HG03432 (cell line): ENCODE data around the gene NUAK1.
"Not testable (repeated sequence)": the region's sequence is repeated elsewhere in the genome, so short reads cannot be mapped to it uniquely, and the experiment has no call there.

Source experiments
- ATAC-seq: cut with Tn5 transposase; IDR thresholded peaks from one replicate; pipeline ENCODE4 v1.9.1; 2021; ENCODE audit warnings: mild to moderate bottlenecking, moderate library complexity; ENCODE audit not compliant: unreplicated experiment

Gene NUAK1

DNA sequence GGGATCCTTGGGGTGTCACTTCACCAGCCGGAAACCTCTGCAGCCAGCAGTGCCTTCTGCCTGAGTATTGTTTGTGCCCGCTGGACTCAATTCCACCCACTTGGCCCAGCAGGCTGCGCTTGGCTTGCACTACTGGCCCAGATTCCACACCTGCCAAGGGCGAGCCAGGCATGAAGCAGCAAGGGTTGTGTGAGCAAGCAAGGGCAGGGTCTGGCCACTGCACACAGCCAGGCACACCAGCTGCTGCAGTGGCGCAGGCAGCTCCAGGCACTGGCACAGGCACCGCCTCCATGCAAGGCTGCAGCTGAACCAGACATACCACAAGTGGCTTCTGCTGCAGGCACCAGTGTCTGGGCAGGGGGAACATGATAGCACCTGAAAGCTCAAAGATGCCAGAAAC is 99.5 kb downstream of the NUAK1 start:
- no peak for ATAC-seq

DNA sequence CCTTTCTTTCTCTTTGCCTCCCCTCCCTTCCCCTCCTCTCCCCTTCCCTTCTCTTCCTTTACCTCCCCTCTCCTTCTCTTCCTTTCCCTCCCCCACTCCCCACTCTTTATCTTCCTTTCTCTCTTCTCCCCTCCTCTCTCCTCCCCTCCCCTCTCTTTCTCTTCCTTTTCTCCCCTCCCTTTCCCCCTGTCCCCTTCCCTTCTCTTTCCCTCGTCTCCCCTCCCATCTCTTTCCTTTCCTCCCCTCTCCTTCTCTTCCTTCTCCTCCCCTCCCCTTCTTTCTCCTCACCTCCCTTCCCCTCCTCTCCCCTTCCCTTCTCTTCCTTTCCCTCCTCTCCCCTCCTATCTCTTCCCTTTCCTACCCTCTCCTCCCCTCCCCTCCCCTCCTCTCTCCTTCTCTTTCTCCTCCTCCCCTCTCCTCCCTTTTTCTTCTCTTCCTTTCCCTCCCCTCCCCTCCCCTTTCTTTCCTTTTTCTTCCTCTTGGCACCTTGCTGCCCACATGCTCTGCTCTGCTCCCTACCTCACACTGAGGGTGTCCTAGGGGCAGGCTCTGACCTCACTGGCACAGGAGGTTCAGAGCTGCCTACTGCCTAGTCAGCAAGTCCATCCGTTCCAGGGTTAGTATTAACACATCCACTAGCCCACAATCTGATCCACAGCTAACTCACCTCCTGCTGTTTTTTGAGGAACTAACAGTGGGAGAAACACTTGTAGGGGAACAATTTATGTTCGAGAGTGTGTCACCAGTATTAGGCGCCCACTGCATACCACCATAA is 101.0 kb downstream of the NUAK1 start:
- no peak for ATAC-seq

DNA sequence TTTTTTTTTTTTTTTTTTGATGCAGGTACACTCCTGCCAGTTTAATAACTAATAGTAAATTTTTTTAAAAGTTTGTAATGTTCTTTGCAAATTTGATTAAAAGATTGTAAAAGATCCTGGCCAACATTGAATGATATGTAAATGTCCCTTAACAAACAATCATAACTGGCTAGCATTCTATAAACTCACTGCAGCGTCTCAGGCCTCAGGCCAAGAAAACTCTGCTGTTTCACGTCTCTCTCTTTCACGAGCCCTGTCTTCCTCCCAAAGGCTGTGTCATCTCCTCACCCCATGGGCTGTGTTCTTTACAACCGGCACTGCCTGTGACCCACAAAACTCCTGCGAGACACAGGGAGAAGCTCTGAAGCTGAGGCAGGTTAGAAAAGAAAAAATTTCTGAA is 103.3 kb downstream of the NUAK1 start:
- no peak for ATAC-seq

DNA sequence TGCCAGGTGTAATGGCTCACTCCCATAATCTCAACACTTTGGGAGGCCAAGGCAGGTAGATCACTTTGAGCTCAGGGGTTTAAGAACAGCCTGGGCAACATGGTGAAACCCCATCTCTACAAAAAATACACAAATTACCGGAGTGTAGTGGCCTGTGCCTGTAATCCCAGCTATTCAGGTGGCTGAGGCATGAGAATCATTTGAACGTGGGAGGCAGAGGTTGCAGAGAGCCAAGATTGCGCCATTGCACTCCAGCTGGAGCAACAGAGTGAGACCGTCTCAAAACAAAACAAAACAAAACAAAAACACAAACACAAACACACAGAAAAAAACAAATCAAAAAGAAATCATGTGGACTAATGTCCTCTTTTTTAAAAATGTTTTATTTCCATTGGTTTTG is 104.4 kb downstream of the NUAK1 start:
- no peak for ATAC-seq

DNA sequence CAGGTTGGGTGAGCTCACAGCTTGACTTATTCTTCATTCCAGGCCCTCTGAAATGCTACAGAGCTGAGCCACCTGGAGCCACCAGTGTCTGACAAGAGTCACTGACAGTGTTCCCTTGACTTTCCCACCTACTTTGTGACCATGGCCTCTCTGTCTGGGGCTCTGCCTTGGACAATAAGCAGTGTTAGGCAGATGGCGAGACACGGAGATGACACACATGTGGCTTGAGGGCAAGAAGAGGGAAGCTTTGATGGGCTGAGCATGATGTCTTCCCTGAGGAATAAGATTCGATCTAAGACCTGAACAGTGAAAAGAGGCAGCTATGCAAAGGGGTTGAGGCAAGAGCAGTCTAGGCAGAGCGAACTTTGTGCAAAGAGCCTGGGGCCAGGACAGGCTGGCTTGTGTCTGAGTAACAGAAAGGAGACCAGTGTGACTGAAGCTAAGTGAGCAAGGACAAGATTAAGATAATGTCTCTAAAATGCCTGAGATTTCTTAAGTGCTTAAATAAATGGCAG is 105.5 kb downstream of the NUAK1 start:
- no peak for ATAC-seq

DNA sequence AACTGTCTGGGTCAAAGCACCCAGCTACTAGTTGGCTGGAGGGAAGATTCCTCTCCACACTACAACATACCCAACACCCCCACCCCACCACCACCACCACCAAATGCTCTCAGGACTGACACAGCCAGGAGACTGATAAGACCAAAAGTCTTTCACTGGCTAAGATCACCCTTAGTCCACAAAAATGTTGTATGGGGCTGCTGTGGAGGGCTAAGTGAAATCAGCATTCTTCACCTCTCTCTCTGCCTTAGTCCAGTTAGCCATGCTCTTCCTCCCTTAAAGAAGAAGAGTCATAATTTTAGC is 106.2 kb downstream of the NUAK1 start:
- ATAC-seq = no peak

DNA sequence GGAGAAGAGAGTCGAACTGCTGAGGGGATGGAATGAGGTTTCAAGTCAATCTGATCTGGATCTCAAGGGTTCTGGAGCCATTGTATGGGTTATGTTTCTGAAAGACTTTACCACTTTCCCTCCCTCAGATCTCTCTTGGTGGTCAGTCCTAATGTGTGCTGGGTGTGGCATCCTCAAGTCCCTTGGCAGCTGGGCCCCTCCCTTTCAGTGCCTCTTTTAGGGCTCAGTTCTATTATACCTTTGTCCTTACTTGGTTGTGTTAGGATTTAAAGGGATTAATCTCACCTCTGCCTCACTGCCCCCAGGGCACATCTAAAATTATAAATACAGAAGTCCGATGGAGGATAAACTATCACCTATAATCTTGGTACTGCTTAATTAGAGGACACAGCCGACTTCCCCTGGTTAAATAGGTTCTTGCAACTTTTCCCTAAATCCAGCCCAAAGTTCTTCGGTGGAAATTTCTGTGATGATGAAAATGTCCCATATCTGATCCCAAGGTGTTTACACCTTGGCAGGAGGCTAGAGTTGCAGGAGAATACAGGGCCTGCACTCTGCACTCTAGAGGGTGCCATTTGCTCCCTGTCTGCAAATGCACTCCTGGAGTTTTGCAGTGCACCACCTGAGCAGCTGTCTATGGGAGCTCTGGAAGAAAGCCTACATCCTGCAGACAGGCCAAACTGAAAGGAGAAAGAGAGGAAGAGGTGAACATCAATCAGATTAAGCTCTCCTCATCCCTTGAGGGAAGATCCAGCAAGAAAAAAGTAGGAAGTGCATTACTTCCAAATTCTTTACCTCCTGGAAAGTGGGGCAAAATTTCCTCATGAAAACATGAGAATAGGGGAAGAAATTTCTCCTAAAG is 106.8 kb downstream of the NUAK1 start:
- ATAC-seq = no peak

- peak; percentile 42 for ATAC-seq
Measured at GRCh38 chr12:106030210-106031071, 108.3 kb downstream of the NUAK1 start.

GRCh38 chr12:106029532-106029931 is 109.2 kb downstream of the NUAK1 start:
- no peak for ATAC-seq

- no peak for ATAC-seq
Measured at GRCh38 chr12:106027911-106028310, 110.8 kb downstream of the NUAK1 start.

DNA sequence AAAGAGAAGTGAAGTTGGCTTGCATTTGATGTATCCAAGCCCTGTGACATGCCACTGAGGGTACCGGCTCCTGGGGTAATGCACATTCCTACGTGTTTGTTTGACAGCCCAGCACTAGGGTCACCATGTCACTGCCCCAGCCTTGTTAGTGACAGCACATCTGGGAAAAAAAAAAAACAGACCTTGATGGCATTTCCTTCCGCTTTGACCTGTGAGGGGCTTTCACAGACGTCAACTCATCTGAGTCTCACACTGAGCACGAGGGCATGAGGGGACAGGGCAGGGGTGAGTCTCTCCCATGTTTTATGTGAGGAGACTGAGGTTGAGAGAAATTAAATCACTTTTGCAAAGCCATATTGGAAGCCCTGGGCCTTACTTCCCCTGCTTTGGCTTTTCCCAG is 111.5 kb downstream of the NUAK1 start:
- ATAC-seq = no peak

DNA sequence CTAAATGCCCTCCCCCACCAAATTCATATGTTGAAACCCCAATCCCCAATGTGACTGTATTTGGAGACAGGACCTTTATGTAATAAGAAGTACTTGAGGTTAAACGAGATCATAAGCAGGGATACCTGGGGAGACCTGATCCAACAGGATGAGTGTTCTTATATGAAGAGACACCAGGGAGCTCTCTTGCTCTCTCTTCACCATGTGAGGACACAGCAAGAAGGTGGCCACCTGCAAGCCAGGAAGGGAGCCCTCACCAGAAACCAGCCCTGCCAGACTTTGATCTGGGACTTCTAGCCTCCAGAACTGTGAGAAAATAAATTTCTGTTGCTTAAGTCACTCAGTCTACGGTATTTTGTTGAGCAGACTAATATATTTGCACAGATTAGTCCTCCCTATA is 113.6 kb downstream of the NUAK1 start:
- ATAC-seq = no peak

DNA sequence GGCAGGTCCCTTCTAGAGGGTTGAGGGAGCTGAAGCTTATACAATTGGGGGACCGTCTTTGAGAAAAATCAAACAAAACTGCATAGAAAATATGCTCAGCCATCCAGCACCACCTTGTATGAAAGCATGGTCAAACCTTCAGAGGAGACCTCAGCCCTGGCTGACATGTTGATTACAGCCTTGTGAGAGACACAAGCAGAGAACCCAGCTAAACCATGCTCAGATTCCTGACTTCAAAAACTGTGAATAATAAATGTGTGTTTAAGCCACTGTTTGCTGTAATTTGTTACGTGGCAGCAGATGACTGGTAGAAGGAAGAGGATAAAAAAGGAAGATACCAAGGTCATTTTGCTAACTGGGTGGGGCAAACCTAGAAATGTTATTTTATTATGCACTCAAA is 115.7 kb downstream of the NUAK1 start:
- no peak for ATAC-seq

DNA sequence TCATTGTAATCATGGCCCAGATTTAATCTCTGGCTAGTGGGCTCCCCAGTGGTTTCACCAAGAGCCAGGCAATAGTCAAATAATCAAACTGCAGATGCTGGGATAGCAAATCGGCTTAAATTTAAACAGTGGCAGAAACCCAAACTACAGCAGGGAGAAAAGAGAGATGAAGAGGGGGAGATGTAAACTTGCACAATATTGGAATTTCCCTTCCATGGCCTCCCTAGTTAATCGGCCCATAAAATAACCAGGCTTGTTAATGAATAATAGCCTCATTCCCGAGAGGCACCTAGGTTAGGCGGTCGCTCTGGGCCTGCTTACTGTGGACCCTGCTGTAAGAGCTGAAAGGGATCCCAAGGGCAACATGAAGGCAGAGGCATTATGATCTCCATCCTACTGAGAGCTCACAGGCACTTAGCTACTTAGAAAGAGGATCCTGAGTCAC is 116.2 kb downstream of the NUAK1 start:
- no peak for ATAC-seq

DNA sequence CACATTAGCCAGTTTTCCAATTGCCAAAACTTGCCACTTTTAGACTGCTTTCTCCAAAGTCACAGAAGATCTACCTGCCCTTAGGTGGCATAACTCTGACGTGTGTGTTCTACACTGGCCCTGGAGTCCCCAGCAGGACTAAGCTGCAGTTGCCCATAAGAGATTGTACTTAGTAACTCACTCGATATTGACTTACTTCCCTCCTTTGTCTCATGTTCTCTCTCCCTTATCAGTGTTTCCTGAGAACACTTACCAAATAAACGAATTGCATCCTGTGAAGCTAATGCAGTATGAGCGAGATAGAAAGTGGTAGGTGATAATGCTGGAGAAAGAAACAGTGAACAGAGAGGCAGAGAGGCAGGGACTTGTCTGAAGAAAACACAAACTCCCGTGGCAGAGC is 117.2 kb downstream of the NUAK1 start:
- ATAC-seq = no peak

GRCh38 chr12:106020736-106021135 is 118.0 kb downstream of the NUAK1 start:
- no peak for ATAC-seq

DNA sequence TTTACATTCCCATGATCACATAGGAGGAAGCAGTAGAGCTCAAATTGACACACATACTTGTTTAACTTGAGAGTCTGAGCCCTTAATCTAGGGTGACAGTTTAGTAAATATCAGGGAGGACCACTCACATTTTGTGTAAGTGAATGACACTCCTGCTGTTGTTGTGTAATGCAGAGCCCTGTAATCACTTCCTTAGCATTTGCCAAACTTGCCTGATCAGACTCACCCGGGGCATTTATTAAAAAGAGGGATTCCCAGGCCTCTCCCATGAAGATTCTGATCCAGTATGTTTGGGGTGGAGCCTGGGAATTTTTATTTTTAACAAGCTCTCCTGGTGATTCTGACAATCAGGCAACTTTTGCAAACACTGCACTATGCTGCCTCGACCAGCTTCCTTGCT is 119.6 kb downstream of the NUAK1 start:
- ATAC-seq = no peak

DNA sequence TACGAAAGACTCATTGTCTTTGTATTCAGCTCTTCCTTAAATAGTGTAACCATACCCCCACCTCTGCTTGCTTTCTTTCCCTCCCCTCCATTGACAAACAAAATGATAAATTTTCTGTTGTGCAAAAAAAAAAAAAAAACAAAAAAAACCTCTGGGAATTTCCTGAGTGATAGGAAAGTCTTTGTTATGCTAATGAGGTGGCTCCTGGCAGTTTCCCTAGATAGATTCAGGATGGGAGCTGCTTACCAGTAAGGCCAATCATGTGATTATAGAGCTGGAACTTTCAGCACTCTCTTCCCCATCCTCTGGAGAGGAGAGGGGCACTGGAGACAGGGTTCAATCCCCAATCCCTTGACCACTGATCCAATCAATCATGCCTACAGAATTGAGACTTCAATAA is 120.5 kb downstream of the NUAK1 start:
- no peak for ATAC-seq

- not testable (repeated sequence) for ATAC-seq
Measured at GRCh38 chr12:106016601-106017278, 122.0 kb downstream of the NUAK1 start.

GRCh38 chr12:106015646-106016045 is 123.1 kb downstream of the NUAK1 start:
- no peak for ATAC-seq

DNA sequence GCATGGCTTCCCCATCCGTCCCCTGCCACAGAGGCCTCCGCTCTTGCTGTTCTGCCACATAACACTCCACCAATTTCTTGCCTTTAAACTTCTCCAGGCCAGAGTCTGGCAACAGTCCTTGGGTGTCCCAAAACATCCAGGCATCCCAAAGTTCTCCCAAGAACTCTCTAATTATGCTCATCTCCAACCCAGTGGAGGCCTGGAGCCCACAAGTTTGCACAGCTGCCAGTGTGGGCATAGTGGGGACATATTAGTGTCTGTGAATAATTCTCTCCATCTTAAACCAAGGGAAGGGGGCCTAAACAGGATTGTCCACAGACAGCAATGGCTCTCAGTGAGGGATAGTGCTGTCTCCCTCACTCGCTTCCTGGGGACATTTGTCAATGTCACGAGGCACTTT is 124.8 kb downstream of the NUAK1 start:
- no peak for ATAC-seq
